Stimulated activated CD4-positive, alpha-beta T cell treated with anti-CD3 and anti-CD28 coated beads, Interleukin-4, amount 100 ng/mL, for 4 hours (primary cell): Measurements from ENCODE around the gene WDR43.
"Not testable (repeated sequence)": the region's sequence is repeated elsewhere in the genome, so short reads cannot be mapped to it uniquely, and the experiment has no call there.

ENCODE experiments used
- DNase-seq, 2 experiments: peaks; one replicate each; pipeline ENCODE4 v3.0.0-alpha.2; 2020

WDR43 gene

GRCh38 chr2:28972778-28973335, 78.4 kb downstream of the WDR43 start:
- DNase-seq, result no peak

GRCh38 chr2:28974252-28974651, 79.8 kb downstream of the WDR43 start:
- no peak for DNase-seq

GRCh38 chr2:28975671-28976070, 81.2 kb downstream of the WDR43 start:
- DNase-seq, result no peak

DNA sequence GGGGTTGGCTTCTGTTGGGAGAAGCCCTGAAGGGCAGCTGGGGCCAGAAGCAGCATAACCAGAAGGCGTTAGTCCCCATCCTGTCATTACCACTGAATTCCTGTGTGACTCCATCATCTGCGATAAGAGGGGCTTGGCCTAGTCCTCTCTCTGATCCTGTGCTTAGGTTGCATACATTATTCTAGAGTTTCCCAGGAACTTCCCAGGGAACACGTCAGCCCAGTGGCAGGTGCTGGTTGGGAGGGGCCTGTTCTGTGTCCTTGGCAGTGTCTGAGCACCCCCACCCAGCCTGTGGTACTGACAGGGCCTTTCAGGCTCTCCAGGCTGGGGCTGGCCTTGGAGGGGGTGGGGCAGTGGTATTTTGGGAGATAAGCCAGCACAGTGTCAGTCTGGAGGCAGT, 82.1 kb downstream of the WDR43 start:
- no peak for DNase-seq

DNA sequence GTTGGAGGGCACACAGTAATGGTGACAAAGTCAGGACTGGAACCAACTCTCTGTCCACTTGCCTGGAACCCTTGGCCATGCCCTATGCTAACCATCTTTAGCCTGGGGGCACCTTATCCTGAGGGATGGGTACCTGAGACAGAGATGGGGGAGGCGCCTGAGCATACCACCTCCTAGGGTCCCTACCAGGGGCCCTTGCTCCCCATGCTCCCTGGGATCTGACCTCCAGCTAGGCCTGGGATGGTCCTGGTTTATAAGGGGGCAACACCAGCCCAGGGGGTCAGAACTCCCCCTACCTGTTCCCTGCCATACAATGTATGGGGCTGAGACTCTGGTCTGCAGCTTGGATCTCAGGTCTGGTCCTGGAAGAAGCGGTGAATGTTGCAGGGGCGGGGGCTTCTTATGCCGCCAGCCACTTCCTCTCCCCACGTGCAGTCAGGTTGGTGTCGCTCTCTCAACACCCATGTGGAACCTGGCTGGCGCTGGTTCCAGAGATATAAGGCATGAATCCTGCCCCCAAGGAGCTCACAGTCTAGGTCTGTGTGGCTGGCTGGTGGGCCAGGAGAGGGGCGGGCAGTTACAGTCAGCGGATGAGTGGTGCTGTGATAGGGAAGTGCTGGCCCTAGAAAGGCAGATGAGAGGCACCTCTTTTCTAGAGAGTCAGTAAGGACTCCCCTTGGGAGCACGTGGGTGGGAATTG, 82.9 kb downstream of the WDR43 start:
- DNase-seq, result no peak

GRCh38 chr2:28978001-28978400, 83.5 kb downstream of the WDR43 start:
- not testable (repeated sequence) for DNase-seq

DNA sequence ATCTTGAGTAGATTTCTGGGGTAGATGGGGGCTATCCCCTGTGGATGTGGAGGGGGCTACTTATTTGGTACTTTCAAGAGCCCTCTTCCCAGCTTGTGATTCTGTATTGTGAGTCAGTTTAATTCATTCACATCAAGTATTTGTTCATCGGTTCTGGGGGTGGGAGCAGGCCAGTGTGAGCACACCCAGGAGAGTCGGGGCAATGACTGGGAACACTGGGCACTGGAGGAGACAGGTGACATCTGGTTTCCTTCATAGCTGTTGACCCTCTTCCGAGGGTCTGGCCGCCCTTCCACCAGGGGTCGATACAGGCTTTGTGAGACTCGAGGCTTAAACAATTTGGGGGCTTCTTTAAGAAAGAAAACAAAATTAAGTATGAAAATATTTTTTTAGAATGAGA, 84.1 kb downstream of the WDR43 start:
- no peak for DNase-seq

DNA sequence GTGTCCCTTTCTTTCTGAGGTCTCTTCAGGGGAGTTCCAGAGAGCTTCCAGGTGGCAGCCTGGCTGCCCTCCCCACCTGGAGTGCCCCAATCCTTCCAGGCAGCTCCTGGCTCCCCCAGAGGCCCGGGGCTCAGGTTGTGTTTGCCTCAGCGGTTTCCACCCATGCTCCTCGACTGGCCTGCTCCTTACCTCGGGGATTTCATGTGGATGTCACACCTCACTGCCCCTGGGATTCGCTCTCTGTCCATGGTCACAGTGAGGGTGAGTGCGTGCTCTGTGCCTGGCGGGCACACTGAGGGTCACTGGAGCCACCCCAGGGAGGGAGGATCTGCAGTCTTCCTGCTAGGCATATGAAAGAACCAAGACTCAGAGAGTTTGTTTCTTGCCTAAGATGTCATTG, 84.6 kb downstream of the WDR43 start:
- DNase-seq, result no peak

GRCh38 chr2:28979576-28980366, 85.3 kb downstream of the WDR43 start:
- no peak for DNase-seq

DNA sequence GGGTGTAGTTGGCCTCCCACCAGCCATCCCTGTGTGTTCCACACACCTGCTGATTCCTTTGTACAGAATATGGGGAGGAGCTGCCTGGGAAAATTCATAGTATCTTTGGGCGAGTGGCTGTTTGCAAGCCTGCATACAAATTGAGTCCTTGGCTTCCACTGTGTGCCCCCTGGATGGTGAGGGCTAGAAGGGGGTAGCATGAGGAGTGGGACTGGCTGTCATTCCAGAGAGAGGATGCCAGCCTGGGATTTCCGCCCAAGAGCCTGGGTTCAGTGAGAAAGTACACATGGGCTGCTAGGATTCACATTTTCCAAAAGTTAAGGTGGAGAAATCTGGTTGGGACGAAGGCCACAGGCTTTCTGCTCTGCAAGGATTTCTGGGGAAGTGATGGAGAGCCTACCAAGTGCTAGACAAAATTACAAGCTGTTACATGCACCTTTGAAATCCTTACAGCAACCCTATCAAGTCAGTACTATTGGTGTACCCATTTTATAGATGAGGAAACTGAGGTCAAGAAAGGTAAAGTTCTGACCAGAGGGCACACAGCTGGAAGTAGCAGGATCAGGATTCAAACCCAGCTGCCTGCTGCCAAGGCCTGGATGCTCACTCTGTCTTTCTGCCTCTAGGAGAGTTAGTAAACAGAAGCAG, 86.0 kb downstream of the WDR43 start:
- DNase-seq, result no peak

DNA sequence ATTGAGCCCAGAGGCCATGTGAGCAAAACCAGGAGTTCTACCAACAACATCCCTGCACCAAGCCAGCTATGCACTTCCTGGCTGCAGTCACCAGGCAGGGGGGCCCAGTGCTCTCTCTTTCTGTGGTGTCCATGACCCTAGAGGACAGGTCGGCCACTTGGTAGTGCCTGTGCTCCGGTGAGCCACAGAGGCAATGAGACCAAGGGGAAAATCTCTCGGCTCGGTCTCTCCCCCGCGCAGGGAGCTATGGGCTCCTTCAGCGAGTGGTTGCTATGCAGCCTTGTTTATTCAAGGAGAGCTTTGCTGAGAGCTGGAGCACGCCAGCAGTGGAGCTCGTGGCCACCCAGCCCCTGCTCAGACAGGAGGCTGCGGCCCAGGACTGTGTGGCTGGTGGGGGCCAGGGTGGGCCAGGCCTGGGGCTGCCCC, 86.6 kb downstream of the WDR43 start, which contains the start of gene TOGARAM2:
Gene TOGARAM2 (plus strand): TSS at position 283 of the 426 bp plus-strand sequence. CDS start 13,537 bp downstream, outside the sequence.
- no peak for DNase-seq

DNA sequence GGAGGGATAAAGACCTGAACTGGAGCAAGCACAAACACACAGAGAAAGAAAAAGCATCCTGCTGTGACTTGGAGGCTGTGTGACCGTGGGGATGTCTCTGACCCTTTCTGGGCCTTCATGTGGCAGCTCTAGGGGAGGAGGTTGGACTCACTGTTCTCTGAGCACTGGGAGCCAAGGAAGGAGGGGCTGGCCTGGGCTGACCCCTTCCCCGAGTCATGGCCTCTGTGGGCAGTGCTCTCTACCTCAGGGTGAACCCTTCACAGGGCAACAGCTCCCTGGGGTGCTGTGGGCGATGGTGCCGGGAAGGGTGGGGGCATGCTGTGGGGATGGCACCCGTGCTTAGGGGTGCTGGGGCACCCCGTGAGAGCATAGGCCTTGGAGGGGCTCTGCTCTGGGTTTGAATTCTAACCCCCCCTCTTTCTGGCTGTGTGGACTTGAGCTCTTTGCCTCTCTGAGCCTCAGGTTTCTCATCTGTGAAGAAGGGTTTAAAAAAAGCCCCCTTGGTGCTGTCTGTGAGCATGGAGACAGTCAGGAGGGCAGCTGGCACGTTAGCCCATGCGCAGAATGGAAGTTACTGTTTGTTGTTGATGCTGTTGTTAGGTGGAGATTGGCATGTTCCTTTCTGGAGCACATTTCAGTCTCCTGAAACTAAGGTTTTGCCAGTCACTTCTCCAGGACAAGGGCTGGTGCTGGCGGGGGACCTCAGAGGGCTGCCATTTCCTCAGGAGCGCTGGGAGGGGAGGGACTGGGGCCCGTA, 87.3 kb downstream of the WDR43 start:
- DNase-seq, result no peak

DNA sequence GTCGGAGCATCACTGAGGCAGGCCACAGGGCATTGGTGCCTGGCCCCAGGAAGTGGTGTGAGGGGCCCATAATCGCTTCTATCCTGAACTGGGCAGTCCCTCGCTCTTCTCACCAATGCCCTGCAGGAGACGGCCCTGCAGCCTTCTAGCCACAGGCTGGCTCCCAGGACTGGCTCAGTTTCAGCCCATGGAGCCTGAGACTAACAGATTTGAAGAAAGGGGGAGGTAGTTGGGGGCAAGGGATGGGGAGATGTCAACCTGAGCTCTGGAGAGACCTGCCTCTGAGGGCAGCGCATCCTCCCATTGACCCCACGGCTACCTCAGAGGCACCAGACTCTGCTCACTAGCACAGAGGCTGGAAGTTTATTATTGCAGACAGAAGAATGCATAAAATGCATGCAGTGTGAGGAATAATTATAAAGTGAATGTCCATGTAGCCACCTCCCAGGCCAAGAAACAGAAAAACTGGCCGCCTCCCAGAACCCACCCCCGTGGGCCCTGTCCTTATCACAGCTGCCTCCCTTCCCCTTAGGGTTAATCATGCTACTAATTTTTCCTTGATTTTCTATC, 88.0 kb downstream of the WDR43 start:
- DNase-seq, result no peak

GRCh38 chr2:28986429-28986828, 92.0 kb downstream of the WDR43 start:
- no peak for DNase-seq

DNA sequence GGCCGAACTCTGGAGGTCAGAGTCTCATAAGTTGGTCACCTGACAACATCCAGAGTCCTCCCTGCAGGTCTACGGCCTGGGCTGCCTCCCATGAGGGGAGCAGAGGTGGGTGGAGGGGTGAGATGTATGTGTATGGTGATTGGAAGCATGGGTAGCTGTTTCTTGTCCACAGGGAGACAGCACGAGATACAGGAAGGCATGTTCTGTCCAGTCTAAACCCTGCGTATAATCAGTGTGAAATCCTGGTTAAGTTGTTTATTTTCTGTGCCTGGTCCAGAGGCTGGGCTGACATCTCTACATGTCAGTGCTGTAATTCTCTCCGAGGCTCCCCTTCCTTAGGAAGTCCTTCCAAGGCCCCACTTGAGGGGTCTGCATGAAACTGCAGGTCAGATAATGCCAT, 95.5 kb downstream of the WDR43 start:
- DNase-seq, result no peak

GRCh38 chr2:28990445-28990844, 96.0 kb downstream of the WDR43 start:
- DNase-seq, result no peak

- DNase-seq, result no peak
Measured at GRCh38 chr2:28991021-28991420, 96.6 kb downstream of the WDR43 start.

- no peak for DNase-seq
Measured at GRCh38 chr2:28991460-28991859, 97.0 kb downstream of the WDR43 start.

- DNase-seq, result no peak
Measured at GRCh38 chr2:28993206-28993960, 98.9 kb downstream of the WDR43 start.

- no peak for DNase-seq
Measured at GRCh38 chr2:28994074-28994473, 99.6 kb downstream of the WDR43 start.

DNA sequence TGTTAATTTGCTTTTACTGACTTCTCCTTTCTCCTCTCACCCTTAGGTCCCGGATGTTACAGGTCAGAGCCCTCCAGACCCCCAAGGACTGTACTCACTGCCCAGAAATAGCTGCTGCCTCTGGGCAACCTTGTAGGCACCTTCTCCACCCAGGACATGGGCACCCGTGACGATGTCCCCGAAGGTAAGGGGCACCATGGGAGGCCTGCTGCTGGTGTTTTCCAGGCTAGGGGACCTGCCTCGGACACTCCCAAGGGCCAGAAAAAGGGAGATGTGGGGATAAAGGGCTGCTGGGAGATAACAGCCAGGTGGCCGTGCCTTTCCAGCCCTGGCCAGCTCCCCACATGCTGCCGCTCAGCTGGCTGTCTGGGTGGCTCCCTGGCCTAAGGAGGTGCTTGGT, 100.2 kb downstream of the WDR43 start:
- no peak for DNase-seq
